AG09319 (cell line): ENCODE data around the gene NALCN.

Source experiments
- DNase-seq: peaks from one replicate; pipeline ENCODE4 v3.0.0-alpha.2; 2010; ENCODE audit warnings: low read depth; ENCODE audit errors: extremely low read depth
- CTCF ChIP-seq: IDR thresholded peaks from 2 replicates; pipeline ENCODE4 v1.5.1; 2011; ENCODE audit warnings: low read depth, mild to moderate bottlenecking, inconsistent platforms, low read length, moderate library complexity

Gene NALCN

GRCh38 chr13:101155920-101156319 is 260.4 kb downstream of the NALCN start:
- DNase-seq: no peak
- TF ChIP-seq CTCF: peak; percentile 35

- TF ChIP-seq CTCF: no peak
- no peak for DNase-seq
Observed at GRCh38 chr13:101152184-101152583, 264.1 kb downstream of the NALCN start.

GRCh38 chr13:101150998-101151397 is 265.3 kb downstream of the NALCN start:
- no peak for TF ChIP-seq CTCF
- DNase-seq: no peak

- DNase-seq: peak; percentile 11
- TF ChIP-seq CTCF: peak; percentile 43
Observed at GRCh38 chr13:101149735-101150384, 266.4 kb downstream of the NALCN start.

- no peak for DNase-seq
- no peak for TF ChIP-seq CTCF
Observed at GRCh38 chr13:101146101-101146898, 270.0 kb downstream of the NALCN start.

GRCh38 chr13:101144808-101145419 is 271.4 kb downstream of the NALCN start:
- peak; percentile 50 for TF ChIP-seq CTCF
- DNase-seq: peak; percentile 27

GRCh38 chr13:101140936-101141335 is 275.4 kb downstream of the NALCN start:
- DNase-seq: no peak
- no peak for TF ChIP-seq CTCF
